Measurements from ENCODE around the gene BOD1.

Gene BOD1

DNA sequence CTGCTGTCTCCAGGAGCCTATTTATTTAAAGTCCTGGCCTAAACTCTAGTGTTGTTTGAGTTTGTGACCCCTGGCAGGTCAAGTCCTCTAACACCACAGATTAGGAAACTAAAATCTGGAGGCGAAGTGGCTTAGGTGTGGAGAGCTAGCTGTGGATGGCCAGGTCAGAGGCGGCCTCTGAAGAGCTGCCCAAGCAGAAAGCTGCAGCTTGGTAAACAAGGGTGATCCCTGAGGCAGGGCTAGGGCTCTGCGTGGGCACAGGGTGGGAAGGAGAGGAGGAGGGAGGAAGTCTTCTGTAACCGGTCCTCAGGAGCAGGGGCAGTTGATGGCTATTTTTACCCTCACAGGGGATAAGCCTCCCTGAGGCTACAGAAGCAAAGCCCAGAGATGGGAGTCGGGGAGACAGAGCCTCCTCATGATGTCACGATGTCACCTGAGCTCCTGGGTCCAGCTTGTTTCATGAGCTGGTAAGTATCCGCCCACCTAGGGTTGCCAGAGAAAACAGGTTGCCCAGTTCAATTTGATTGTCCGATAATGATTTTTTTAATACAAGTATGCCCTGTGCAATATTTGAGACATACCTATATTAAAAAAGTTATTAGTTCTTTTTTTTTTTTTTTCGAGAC, 25.9 kb upstream of the BOD1 start:
- DNase-seq (ENCODE audit: low read depth, low spot score) = no peak
- H3K27ac ChIP-seq = no peak overlapping the region

DNA sequence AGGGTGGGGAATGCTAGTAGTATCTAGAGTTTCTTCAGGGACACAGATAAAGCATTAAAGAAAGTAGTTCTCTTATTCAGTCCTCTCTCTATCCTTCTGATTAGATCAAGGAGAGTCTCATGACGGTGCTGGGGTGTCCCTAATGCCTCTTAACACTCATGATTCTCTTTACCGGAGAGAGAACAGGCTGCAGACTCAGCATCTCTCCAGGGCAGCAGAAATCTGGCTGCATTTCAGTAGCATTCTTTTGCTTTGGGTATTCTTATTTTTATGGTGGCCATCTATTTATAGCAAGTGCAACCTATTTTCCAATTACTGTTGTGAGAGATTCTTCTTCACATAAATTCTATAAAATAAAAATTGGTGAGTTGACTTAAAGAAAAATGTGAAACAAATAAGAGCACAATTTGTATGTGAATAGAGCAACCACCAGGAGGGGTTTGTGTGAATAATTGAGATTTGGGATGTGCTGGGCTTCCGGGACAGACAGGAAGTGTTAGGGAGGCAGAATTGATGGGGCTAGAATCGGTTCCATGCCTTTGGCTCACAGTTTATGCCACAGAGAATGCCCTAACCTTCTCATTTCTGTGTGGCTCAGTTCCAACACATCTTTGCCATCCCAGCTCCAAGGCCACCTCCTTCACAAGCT, 23.8 kb upstream of the BOD1 start:
- no peak overlapping the region for H3K27ac ChIP-seq
- DNase-seq (ENCODE audit: low read depth, low spot score) = no peak

DNA sequence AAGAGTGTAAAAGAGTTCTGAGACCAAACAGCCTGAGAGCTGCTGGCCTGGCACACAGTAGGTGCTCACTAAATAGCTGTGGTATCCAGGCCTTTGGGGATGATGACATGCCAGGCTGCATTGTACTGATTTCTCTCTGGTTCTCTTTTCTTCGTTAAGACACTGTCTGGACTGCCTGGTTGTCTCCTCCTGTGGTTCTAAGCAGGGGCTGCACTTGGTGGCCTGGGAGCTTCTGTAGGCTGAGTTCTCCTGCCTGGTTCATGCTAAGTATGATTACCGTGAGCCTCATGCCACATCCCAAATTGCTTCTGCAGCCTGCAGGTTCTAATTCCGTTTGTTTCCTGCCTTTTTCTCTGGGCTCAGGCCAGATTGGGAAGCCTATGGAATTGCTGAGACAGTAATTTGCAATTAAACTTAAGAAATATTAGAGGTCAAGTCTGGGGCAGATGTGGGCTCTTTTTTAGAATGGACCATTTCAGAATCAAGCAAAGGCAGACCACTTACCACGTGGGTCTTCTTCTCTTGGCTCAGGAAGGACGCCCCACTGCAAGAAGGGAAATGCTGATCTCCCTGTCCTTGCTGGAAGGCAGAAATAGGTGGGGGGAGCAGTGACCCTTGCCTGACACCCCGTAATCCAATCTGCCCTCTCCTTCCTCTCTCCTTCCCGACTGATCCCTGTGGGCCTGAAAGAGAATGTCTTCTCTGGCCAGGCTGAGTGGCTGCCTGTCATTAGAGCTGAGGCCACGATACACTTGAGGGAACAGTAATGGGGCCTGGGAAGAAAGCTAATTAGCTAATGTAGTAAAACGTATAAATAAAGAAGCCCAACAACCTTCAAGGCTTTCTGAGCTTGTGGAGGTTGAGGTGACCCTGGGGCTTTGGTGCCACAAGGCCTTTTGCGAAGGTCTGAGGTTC, 21.9 kb upstream of the BOD1 start:
- H3K27ac ChIP-seq = no peak overlapping the region
- DNase-seq (ENCODE audit: low read depth, low spot score) = no peak

DNA sequence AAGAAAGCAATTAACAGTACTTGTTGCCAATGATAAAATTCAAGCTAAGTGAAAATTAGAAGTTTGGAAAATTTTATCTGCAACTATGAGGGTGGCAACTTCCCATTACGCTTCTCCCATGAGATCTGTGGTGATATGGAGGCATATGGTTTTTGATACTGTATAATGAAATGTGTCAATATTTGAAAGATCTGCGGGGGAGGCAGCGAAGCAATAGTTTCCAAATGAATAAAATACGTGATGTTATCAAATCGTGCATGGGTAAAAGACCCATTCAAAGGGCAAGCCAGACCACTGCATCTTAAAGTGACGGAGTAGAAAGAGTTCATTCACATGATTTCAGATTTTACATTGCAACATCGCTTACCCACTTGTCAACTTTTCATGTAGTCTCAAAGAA, 20.9 kb upstream of the BOD1 start:
- DNase-seq (ENCODE audit: low read depth, low spot score) = no peak
- H3K27ac ChIP-seq = no peak overlapping the region

DNA sequence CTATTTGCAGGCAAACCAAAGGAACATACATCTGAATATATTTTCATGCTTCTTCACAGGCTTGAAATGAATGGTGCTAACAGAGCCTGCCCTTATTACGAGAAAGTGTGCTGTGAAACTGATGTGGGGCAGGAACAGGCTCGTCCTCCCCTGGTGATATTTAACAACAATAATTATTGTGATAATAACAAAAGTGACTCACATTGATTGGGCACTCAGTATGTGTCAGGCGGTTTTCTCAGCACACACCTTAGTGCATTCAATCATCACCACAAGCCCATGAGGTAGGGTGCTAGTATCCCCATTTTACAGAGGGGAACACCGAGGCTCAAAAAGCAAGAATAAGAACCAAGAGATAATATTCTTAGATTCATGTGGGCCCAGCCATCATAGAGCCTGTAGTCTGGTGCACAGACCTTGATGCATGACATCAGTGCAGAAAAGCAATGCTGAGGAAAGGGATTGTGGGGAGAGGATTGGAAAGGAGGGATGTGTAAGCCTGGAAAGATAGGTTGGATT, 18.1 kb upstream of the BOD1 start:
- DNase-seq (ENCODE audit: low read depth, low spot score) = no peak
- no peak overlapping the region for H3K27ac ChIP-seq

DNA sequence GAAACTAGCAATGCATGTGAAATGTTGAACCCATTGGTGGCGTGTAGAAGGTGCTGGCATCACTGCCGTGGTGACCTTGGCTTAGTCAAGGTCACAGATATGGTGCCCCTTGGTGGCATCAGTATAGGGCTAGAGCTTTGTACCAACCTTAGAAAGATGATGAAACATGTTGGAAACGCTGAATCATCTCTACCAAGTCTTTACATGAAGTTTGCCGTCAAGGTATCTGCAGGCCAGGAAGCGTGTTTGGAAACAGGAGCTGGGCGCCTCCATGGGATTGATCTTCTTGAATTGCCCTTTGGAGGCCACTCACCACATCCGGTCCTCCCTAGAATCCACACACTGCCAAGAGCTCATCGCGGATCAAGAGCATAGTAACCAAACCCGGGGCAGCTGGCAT, 16.9 kb upstream of the BOD1 start:
- H3K27ac ChIP-seq = peak overlapping the region; percentile 17
- no peak for DNase-seq (ENCODE audit: low read depth, low spot score)

DNA sequence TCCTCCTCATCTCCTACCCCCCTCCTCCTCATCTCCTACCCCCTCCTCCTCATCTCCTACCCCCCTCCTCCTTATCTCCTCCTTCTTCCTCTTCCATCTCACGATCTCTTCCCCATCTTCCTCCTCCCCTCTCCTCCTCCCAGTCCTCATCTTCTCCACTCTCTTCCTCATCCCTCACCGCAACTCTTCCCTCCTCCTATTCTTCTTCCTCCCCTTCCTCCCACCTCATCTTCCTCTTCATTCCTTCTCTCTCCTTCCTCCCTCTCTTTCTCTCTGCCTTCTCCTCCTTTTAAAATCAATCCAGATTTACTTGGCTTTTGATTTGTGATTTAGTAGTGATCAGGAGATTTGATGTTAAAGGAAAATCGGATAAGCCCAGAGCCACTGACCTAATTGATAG, 15.0 kb upstream of the BOD1 start:
- DNase-seq (ENCODE audit: low read depth, low spot score) = no peak

DNA sequence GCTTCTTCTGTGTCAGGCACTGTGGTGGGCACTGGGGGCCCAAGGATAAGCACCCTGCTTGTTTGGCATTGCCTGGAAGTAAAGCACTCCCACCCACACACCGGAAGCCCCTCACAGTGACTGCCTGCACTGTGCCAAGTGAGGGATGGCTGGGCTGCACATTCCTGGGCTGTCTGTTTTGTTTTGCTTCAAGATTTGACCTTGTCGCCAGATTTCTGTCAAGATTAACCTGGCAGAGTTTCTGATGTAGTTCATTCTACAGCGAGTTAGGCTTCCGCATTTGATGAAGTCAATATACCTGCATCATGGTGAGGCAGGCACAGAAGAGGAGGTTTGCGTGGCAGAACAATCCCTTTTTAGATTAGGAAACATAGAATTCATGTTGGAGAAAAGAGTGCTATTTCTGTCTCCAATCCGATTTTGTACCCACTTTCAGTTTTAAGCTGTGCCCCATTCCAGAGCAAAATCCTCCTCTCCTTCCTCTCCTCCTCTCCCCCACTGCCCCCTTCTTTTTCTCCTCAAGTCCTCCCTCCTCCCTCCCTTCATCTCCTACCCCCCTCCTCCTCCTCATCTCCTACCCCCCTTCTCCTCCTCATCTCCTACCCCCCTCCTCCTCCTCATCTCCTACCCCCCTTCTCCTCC, 14.4 kb upstream of the BOD1 start:
- no peak for DNase-seq (ENCODE audit: low read depth, low spot score)
- no peak overlapping the region for H3K27ac ChIP-seq

More for the DNA sequence above, 15.0 kb upstream of the BOD1 start:
- H3K27ac ChIP-seq = no peak overlapping the region

DNA sequence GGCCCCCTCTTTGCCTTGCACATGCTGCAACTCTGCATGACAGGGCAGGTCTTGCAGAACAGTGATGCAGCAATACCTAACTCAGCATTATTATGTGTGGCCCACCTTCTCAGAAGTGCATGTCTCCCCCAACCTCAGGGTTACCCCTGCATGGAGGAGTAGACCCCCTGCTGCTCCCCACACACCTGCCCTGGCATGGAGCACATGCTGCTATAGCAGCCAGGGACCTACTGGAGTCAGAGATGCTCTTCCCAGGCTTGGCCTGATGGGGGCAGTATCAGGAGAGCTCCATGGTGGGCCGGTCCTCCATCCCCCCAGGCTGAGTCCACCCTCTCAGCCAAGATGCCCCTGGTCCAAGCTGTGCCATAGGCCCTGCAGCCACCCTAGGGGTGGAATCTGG, 13.2 kb upstream of the BOD1 start:
- H3K27ac ChIP-seq = no peak overlapping the region
- DNase-seq (ENCODE audit: low read depth, low spot score) = no peak

DNA sequence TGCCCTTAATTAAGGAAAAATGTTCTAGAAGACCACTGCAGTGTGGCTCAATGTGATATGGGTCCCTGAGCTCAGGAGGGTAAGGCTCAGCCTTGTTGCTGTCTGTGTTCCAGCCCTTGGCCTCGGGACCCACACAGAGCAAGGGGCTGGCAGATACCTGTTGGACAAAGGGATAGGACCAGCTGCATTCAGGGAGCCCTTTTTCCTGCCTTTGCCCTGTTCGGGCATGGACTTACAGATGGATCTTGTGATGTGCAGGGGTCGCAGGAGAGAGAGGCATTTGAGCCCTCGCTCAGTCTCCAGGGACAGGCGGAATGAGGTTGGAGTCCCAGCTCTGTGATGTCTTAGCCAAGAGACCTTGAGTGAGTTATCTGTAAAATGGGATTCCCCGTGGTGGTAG, 12.1 kb upstream of the BOD1 start:
- no peak overlapping the region for H3K27ac ChIP-seq
- DNase-seq (ENCODE audit: low read depth, low spot score) = no peak

DNA sequence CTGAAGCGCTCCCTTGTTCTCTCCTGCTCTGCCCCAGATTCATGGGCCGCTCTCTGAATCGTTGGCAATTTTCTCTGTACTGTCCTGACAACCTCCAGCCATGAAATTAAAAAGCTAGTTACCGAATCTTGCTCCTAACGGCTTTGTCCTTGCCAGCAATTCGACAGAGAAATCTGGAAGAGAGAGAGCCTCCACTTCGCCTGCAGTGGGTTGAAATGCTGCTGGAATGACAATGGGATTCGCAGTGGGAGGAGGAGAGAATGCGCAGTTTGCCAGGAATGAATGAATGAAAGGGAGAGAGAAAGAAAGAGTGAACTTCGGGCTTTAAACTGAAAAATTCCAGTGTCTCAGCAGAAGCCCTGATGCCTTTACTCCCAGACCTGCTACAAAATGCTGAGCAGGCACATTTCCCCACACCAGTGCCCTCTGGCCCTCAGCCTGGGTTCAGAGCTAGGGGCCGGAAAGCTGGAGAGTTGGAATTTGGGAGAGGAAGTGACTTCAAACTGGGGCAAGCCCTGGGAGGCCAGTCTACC, 11.5 kb upstream of the BOD1 start:
- no peak for DNase-seq (ENCODE audit: low read depth, low spot score)
- no peak overlapping the region for H3K27ac ChIP-seq

DNA sequence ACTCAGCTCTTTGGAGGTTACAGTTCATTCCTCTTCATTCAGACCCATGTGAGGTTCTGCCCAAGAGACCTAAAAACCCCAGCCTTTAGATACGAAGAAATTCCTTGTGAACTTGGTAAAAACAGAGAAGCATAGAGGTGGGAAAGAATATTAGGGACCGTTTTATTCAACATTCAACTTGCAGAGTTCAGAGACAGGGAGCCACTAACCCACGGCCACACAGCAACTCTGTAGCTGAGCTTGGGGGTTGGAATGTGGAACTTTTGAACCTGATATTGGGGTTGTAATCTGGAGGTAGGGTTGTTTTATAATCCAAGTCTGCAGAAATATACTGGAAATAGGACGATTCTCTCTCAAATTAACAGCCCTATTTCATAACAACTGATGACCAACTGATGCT, 10.8 kb upstream of the BOD1 start:
- no peak overlapping the region for H3K27ac ChIP-seq
- no peak for DNase-seq (ENCODE audit: low read depth, low spot score)

DNA sequence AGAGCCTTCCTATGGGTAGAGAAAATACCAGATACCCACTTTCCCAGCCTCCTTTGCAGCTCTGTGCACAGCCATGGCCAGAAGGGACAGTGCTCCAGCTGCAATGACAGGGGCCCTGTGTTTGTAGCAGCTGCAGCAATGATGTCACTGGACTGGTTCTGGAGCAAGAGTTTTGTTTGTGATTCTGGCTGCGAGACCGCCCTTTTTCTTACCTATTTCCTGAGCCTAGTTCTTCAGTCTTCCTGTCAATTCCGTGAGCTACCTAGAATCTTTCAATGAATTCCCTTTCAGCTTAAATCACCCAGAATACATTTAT, 10.0 kb upstream of the BOD1 start:
- no peak overlapping the region for H3K27ac ChIP-seq
- no peak for DNase-seq (ENCODE audit: low read depth, low spot score)

DNA sequence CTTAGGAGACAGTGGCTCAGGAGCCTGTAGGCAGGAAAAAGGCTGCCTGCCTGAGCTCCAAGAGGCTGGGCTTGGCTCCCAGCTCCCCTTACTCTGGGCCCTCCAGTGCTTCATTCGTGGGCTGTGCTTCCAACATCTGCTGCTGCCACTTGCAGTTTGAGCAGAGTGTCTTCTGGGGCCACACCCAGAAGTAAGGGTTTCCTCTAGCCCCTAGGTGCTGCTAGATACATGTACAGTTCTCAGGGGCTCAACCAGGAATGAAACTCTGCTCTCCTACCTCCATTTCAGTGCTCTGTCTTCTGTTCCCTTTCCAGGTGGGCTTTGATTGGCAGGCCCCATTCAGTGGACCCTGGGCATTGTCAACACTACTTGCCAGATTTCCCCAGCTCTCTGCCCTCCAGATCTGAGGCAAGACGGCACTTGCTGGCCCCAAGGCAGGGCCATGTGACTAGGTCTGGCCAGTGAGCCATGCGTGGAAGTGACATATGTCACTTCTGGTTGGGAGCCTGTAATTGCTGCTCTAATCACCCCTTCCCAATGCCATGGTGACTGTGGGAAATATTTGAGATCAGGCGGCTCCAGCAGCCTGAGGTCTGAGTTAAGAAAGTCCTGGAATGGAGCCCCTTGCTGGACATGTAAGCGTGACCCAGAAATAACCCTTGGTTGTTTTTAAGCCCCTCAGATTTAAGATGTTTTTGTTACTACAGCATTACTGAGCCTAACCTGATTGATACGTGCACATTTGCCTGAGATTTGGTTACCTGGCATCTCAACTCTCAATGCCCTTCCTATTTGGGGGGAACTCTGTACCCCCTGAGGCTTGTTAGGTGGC, 9.4 kb upstream of the BOD1 start:
- no peak overlapping the region for H3K27ac ChIP-seq

DNA sequence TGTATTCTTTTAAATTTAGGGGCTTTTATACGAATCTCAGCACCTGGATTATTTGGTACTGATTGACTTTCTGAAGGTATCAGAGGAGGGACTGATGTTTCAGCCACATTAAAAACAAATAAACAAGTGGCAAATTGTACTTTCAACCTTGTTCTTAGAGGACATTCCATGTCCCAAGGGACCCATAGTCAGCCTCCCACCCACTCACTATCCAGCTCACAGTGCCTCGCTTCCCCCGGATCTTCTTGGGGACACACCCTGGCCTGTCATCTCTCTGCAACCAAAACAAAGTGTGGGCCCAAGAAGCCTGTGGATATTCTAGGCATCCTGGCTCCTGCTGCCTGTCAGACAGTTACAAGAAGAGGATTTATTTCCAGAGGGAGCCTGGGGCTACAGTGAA, 8.8 kb upstream of the BOD1 start:
- DNase-seq (ENCODE audit: low read depth, low spot score) = no peak

More for the DNA sequence above, 9.4 kb upstream of the BOD1 start:
- DNase-seq (ENCODE audit: low read depth, low spot score) = no peak

DNA sequence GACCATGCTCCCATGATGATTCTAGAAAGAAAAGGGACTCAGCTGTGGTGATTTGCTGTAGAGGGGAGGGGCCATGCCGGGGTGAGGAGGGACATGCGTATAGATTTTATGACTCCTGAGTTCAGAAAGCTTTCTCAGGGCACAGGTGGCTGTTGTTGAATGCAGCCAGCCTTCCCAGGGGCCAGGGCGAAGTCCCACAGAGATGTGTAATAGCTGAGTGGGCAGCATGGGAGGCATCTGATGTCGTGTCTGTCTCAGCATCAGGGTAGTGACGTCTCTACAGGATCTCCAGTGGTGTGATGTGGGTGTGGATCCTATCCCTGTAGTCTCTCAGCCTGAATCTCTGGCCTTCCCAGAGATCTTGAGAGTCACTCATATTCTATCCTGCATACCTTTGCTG, 7.8 kb upstream of the BOD1 start:
- H3K27ac ChIP-seq = no peak overlapping the region
- DNase-seq (ENCODE audit: low read depth, low spot score) = no peak

More for the DNA sequence above, 8.8 kb upstream of the BOD1 start:
- H3K27ac ChIP-seq = no peak overlapping the region

DNA sequence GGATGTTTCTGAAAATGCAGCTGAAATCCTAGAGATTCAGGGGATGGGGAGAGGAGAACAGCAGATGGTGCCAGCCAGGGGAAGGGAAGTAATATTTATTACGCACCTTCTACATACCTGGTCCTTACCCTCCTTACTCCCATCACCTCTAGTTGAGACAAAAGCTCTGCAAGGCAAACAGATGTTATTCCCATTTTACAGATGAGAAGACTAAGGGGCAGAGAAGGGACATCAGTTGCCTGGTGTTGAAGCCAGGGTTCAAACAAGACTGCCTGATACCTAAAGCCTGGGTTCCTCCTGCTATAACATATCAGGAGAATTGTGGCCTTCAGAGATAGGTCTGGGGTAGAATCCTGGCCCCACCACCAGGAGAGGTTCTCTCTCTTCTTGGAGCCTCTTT, 7.3 kb upstream of the BOD1 start:
- H3K27ac ChIP-seq = no peak overlapping the region
- no peak for DNase-seq (ENCODE audit: low read depth, low spot score)

DNA sequence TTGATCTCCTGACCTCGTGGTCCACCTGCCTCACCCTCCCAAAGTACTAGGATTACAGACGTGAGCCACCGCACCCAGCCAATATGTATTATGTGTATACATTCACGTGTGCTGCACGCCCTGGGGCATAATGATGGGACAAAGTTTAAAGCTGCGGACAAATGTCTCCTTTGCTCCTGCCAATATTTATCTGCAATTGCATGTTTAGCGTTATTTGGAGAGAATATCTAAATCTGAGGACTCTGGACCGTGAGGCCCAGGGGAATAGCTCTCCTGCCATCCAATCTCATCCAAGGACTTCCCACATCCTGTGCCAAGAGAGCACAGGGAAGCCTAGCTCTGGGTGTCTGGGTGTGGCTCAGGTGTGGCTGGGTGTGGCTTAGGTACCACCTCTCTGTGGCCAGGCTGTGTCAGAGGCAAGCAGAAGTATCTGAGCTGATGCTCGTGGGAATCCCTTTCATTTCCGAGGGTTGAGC, 6.9 kb upstream of the BOD1 start:
- H3K27ac ChIP-seq = no peak overlapping the region
- no peak for DNase-seq (ENCODE audit: low read depth, low spot score)

DNA sequence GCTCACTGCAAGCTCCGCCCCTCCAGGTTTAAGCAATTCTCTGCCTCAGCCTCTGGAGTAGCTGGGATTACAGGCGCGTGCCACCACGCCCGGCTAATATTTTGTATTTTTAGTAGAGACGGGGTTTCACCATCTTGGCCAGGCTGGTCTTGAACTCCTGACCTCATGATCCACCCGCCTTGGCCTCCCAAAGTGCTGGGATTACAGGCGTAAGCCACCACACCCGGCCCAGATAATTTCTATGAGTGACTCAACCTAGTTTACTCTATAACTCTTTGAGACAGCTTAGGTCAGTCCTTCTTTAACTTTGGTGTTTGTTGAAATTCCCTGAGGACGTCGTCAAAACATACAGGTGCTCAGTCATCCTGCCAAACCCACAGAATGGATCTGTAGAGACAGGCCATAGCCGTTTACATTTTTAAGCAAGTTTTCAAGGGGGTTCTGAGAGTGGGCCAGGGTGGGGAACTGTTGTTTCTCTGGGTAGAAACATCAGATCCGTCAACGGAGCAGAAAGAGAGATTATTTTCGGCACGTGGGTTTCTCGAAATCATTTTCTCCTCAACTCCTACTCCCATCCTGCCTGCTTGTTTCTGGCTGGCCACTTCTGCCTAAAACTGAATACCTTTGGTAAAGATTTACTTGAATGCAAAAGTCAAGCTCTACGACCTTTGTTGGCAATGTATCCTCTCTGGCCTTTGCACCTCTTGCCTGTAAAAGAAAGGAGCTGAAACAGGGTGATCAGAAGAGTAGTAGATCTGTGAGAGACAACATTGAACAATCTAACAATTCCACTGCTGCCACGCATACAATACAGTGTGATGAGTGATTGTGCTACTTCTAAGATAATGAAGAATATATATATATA, 6.0 kb upstream of the BOD1 start:
- no peak for DNase-seq (ENCODE audit: low read depth, low spot score)
- H3K27ac ChIP-seq = no peak overlapping the region

Data from epithelial cell of prostate (primary cell).